Trophoblast cell (in vitro differentiated cells and primary cell): Measurements from ENCODE around the gene C12orf76.
"Not testable (repeated sequence)": the region's sequence is repeated elsewhere in the genome, so short reads cannot be mapped to it uniquely, and the experiment has no call there.

Experiments used
- DNase-seq, 2 donors: peaks; one replicate each; pipeline ENCODE4 v3.0.0-alpha.2; 2016
- H2AFZ ChIP-seq: 2 replicates; pipeline ENCODE4 v1.6.1; 2013; ENCODE audit warnings: low read length, moderate library complexity, mild to moderate bottlenecking; ENCODE audit not compliant: insufficient read depth, poor library complexity
- H2AK5ac ChIP-seq: 2 replicates; pipeline ENCODE4 v1.6.1; 2013; ENCODE audit warnings: mild to moderate bottlenecking, low read length
- H2BK120ac ChIP-seq: 2 replicates; pipeline ENCODE4 v1.6.1; 2013; ENCODE audit warnings: low read length, mild to moderate bottlenecking, moderate library complexity; ENCODE audit not compliant: insufficient read depth, poor library complexity
- H2BK12ac ChIP-seq: 2 replicates; pipeline ENCODE4 v1.6.1; 2013; ENCODE audit warnings: mild to moderate bottlenecking, low read length, moderate library complexity
- H2BK5ac ChIP-seq: 2 replicates; pipeline ENCODE4 v1.6.1; 2013; ENCODE audit warnings: low read length, low read depth, moderate library complexity, mild to moderate bottlenecking; ENCODE audit not compliant: poor library complexity
- H3K14ac ChIP-seq: 2 replicates; pipeline ENCODE4 v1.6.1; 2013; ENCODE audit warnings: mild to moderate bottlenecking, low read length
- H3K18ac ChIP-seq: 2 replicates; pipeline ENCODE4 v1.6.1; 2013; ENCODE audit warnings: mild to moderate bottlenecking, low read length
- H3K23ac ChIP-seq: 2 replicates; pipeline ENCODE4 v1.6.1; 2013; ENCODE audit warnings: low read length
- H3K27ac ChIP-seq: 2 replicates; pipeline ENCODE4 v1.5.1; 2013; ENCODE audit warnings: low read depth, mild to moderate bottlenecking, inconsistent platforms, low read length, moderate library complexity
- H3K27me3 ChIP-seq: 2 replicates; pipeline ENCODE4 v1.6.1; 2013; ENCODE audit warnings: inconsistent platforms, mild to moderate bottlenecking, low read length, moderate library complexity; ENCODE audit not compliant: insufficient read depth
- H3K36me3 ChIP-seq, 2 experiments: 1 replicate in 1 of 2; 2 replicates in 1 of 2; pipeline ENCODE4 v1.6.1; 2013; ENCODE audit warnings: low read length in 2 of 2, mild to moderate bottlenecking in 2 of 2, moderate library complexity in 1 of 2; ENCODE audit not compliant: insufficient read depth in 2 of 2, control insufficient read depth in 1 of 2
- H3K4ac ChIP-seq: 2 replicates; pipeline ENCODE4 v1.6.1; 2013; ENCODE audit warnings: low read depth, mild to moderate bottlenecking, low read length, moderate library complexity
- H3K4me1 ChIP-seq, 2 experiments: 1 replicate in 1 of 2; 2 replicates in 1 of 2; pipeline ENCODE4 v1.6.1; 2013; ENCODE audit warnings: low read length in 2 of 2, mild to moderate bottlenecking in 2 of 2, moderate library complexity in 1 of 2; ENCODE audit not compliant: insufficient read depth in 2 of 2, control insufficient read depth in 1 of 2
- H3K4me2 ChIP-seq: 2 replicates; pipeline ENCODE4 v1.6.1; 2013; ENCODE audit warnings: inconsistent platforms, mild to moderate bottlenecking, low read length, moderate library complexity
- H3K4me3 ChIP-seq: 2 replicates; pipeline ENCODE4 v1.5.1; 2013; ENCODE audit warnings: mild to moderate bottlenecking, low read depth, low read length, inconsistent platforms
- H3K79me1 ChIP-seq: one replicate; pipeline ENCODE4 v1.6.1; 2013; ENCODE audit warnings: low read length
- H3K79me2 ChIP-seq: 2 replicates; pipeline ENCODE4 v1.6.1; 2013; ENCODE audit warnings: low read length, mild to moderate bottlenecking; ENCODE audit not compliant: control insufficient read depth, insufficient read depth, poor library complexity
- H3K9ac ChIP-seq: 2 replicates; pipeline ENCODE4 v1.6.1; 2013; ENCODE audit warnings: mild to moderate bottlenecking, low read length
- H3K9me3 ChIP-seq: 2 replicates; pipeline ENCODE4 v1.6.1; 2013; ENCODE audit warnings: low read depth, mild to moderate bottlenecking, control low read depth, inconsistent platforms, low read length; ENCODE audit not compliant: insufficient read depth
- H4K12ac ChIP-seq: 2 replicates; pipeline ENCODE4 v1.6.1; 2013; ENCODE audit warnings: low read depth, mild to moderate bottlenecking, low read length, moderate library complexity
- H4K8ac ChIP-seq: 2 replicates; pipeline ENCODE4 v1.6.1; 2013; ENCODE audit warnings: low read depth, mild to moderate bottlenecking, low read length, moderate library complexity
- H4K91ac ChIP-seq: one replicate; pipeline ENCODE4 v1.6.1; 2013; ENCODE audit warnings: low read depth, mild to moderate bottlenecking, low read length, moderate library complexity
- WGBS: extraction: QIAGEN DNeasy Blood & Tissue Kit; methylation state at CpG from one replicate; pipeline ENCODE4 v1.1.7; 2013; ENCODE audit warnings: missing lambda C conversion rate; ENCODE audit not compliant: insufficient read length, insufficient coverage; ENCODE audit errors: extremely low coverage; 5-methylcytosine and 5-hydroxymethylcytosine counted together

Gene C12orf76

DNA sequence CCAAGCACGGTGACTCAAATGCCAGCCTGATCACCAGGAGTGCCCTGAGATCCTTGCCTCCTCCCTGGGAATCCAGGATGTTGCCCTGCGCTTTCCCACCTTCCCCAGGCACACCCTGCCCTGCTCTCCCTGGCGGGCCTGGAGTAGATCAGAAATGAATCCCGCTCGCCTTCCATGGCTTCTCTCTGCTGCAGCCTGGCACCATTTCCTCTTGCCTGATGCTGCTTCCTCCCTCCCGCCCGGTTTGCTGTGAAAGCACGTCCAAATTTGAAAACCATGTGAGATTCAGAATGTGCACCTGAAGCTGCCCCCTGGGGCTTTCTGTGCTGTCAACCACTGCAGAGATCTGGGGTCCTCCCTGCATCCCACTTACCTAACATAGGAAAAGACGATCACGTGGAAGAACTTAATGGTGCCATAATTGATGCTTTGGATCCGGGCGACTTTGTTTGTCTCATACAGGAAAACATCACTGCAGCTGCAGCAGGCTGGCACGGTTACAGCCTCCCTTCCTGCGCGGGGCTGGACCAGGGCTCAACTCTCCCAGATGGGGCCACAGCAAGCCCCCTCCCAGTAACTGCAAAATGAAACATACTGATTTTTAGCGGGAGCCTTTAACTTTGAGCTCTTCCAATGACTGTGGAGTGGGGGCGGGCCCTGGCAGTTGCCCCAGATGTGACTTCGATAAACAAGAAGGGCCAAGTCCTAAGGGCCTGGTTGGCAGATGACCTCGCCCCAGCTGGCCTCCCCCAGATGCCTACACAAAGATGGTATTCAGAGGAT, 24.9 kb upstream of the C12orf76 start:
- H3K4ac ChIP-seq = no peak overlapping the region
- DNase-seq = no peak
- H2AFZ ChIP-seq = no peak overlapping the region
- H3K9me3 ChIP-seq = no peaks in the 10 kb centered on the region
- no peak overlapping the region for H2BK5ac ChIP-seq
- no peak overlapping the region for H2AK5ac ChIP-seq
- H3K79me2 ChIP-seq = no peaks in the 10 kb centered on the region
- no peak overlapping the region for H2BK120ac ChIP-seq
- WGBS = no CpG with 5 or more reads among the region's 19 CpGs
- H3K27me3 ChIP-seq = no peaks in the 10 kb centered on the region
- H4K91ac ChIP-seq = no peak overlapping the region
- no peaks in the 10 kb centered on the region for H3K4me1 ChIP-seq
- no peak overlapping the region for H2BK12ac ChIP-seq
- H4K8ac ChIP-seq = no peak overlapping the region
- H4K12ac ChIP-seq = no peak overlapping the region
- H3K36me3 ChIP-seq = no peaks in the 10 kb centered on the region
- H3K79me1 ChIP-seq = no peaks in the 10 kb centered on the region
- H3K9ac ChIP-seq = no peak overlapping the region
- H3K4me2 ChIP-seq = no peak overlapping the region
- H3K27ac ChIP-seq = no peak overlapping the region
- no peak overlapping the region for H3K23ac ChIP-seq
- no peak overlapping the region for H3K14ac ChIP-seq
- H3K18ac ChIP-seq = no peak overlapping the region
- H3K4me3 ChIP-seq = no peak overlapping the region

DNA sequence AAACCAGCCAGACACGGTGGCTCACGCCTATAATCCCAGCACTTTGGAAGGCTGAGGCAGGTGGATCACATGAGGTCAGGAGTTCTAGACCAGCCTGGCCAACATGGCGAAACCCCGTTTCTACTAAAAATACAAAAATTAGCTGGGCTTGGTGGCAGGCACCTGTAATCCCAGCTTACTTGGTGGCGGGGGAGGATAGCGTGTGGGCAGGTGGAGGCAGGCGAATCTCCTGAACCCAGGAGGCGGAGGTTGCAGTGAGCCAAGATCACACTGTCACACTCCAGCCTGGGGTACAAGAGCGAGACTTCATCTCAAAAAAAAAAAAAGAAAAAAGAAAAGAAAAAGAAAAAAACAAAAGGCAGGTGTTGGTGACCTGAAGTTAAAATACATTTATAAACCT, 24.3 kb upstream of the C12orf76 start:
- not testable (repeated sequence) for H3K14ac ChIP-seq, H4K8ac ChIP-seq, H3K36me3 ChIP-seq, H3K4me3 ChIP-seq, H3K4me1 ChIP-seq, H3K79me1 ChIP-seq, H3K79me2 ChIP-seq, H2BK12ac ChIP-seq, H2AK5ac ChIP-seq, H2BK5ac ChIP-seq, H3K9ac ChIP-seq, H4K12ac ChIP-seq, H2BK120ac ChIP-seq, H2AFZ ChIP-seq, DNase-seq, H3K4ac ChIP-seq, H3K4me2 ChIP-seq, H3K18ac ChIP-seq, H3K27ac ChIP-seq, H3K27me3 ChIP-seq, H3K23ac ChIP-seq, H3K9me3 ChIP-seq, H4K91ac ChIP-seq
- WGBS = no CpG with 5 or more reads among the region's 9 CpGs

DNA sequence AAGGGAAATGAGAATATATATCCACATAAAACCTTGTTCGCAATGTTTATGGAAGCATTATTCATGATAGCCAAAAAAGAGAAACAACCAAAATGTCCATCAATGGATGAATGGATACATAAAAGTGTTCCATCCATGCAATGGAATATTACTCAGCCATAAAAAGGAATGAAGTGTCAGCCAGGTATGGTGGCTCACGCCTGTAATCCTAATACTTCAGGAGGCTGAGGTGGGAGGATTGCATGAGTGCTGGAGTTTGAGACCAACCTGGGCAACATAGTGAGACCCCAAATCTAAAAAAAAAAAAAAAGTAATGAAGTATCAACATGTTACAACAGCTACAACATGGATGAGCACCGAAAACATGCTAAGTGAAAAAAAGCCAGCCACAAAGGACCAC, 23.6 kb upstream of the C12orf76 start:
- Histone ChIP-seq H3K27me3 (no peaks in the 10 kb centered on the region), H3K27ac (no peak overlapping the region), H4K8ac (no peak overlapping the region), H3K4ac (no peak overlapping the region), H2BK12ac (no peak overlapping the region), H3K23ac (no peak overlapping the region), H3K36me3 (no peaks in the 10 kb centered on the region), H2AFZ (no peak overlapping the region), H3K4me3 (no peak overlapping the region), H2AK5ac (no peak overlapping the region), H3K14ac (no peak overlapping the region), H3K18ac (no peak overlapping the region), H3K4me1 (no peaks in the 10 kb centered on the region), H4K91ac (no peak overlapping the region), H3K79me1 (no peaks in the 10 kb centered on the region), H3K9me3 (peaks cover 3% of the 10 kb centered on the region), H3K9ac (no peak overlapping the region), H4K12ac (no peak overlapping the region), H3K79me2 (no peaks in the 10 kb centered on the region), H2BK120ac (no peak overlapping the region), H3K4me2 (no peak overlapping the region), H2BK5ac (no peak overlapping the region)
- DNase-seq = no peak
- WGBS = no CpG with 5 or more reads among the region's 3 CpGs

DNA sequence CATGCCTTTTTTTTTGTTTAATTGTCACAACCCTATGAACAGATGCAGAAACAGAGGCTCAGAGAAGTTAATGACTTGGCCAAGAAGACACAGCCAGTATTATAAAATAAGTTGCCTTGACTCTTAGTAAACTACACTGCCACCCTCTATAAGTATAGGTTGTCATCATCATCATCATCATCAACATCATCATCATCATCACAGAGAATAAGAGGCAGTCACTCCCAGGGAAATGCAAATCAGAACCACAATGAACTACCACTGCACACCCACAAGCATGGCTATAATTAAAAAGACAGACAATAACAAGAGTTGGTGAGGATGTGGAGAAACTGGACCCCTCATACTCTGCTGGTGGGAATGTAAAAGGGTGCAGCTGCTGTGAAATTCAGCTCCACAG, 23.2 kb upstream of the C12orf76 start:
- Histone ChIP-seq H3K79me1 (no peaks in the 10 kb centered on the region), H3K27ac (no peak overlapping the region), H2BK120ac (no peak overlapping the region), H3K9me3 (peaks cover 3% of the 10 kb centered on the region), H4K8ac (no peak overlapping the region), H2AFZ (no peak overlapping the region), H3K4me3 (no peak overlapping the region), H3K18ac (no peak overlapping the region), H4K91ac (no peak overlapping the region), H3K4me1 (no peaks in the 10 kb centered on the region), H4K12ac (no peak overlapping the region), H3K79me2 (no peaks in the 10 kb centered on the region), H3K27me3 (no peaks in the 10 kb centered on the region), H3K23ac (no peak overlapping the region), H3K4ac (no peak overlapping the region), H3K4me2 (no peak overlapping the region), H3K9ac (no peak overlapping the region), H3K36me3 (no peaks in the 10 kb centered on the region), H2BK12ac (no peak overlapping the region), H2AK5ac (no peak overlapping the region), H3K14ac (no peak overlapping the region), H2BK5ac (no peak overlapping the region)
- no peak for DNase-seq
